HG02763 (cell line): ENCODE data around the gene RAP1A.
A peak's percentile ranks its signal among the peaks of the same experiment; 100 is the strongest.

ENCODE experiments used
- ATAC-seq: cut with Tn5 transposase; IDR thresholded peaks from one replicate; pipeline ENCODE4 v1.9.1; 2021; ENCODE audit warnings: mild to moderate bottlenecking, moderate library complexity; ENCODE audit not compliant: unreplicated experiment

RAP1A gene

DNA sequence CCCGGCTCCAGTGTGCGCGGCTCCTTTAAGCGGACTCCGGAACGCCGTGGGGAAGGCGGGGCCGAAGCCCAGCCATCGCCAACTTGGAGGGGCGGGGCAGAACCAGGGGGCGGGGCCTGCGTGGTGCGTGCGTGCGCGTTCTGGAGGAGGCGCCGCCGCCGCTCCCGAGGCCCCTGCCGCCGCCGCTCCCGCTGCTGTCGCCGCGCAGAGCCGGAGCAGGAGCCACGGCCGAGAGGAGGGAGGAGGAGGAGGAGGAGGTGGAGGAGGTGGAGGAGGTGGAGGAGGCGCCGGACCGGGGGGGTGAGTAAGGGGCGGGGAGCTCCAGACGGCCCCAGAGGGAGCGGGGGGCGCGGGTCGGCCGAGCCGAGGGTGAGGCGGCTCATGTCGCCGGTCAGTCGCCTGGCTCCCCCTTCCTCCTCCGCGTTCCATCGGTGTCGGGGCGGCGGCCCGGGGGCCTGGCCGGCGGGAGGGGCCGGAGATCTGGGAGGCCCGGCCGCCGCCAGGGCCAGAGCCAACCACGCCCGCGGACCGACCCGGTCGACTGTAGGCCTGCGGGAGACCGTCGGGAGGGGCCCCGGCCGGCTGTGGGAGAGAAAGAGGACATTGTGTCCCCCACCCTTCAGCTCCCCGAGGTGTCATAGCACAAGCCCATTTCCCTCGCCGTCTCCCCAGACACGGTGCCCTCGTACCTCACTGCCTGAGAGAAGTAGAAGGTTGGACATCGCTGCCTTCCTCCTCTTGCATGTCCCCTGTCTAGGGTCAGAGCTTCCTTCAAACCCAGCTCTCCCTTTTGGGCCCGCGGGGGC lies at the start of gene RAP1A:
Gene RAP1A (plus strand): TSS at position 155 of the 806 bp plus-strand sequence. CDS start 71,572 bp downstream, outside the sequence.
- peak; percentile 65 for ATAC-seq

DNA sequence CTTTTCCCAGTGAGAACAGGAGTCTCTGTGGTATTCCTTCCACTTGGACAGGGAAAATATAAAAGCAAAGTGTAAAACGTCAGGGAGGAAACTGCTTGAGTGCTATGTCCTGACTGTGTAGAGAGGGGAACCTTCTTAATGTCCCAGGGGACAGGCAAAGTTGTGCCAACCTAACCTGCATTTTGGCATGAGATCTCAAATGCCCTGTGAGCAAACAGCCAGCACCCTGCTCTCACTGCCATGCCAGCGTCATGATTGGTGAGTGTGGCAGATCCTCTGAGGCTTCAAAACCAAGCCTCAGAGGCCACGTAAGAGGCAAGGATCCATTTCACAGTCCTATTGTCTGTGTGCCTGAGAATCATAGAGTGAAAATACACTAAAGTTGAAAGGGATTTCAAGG lies 49.7 kb upstream of the RAP1A start:
- ATAC-seq, result no peak

DNA sequence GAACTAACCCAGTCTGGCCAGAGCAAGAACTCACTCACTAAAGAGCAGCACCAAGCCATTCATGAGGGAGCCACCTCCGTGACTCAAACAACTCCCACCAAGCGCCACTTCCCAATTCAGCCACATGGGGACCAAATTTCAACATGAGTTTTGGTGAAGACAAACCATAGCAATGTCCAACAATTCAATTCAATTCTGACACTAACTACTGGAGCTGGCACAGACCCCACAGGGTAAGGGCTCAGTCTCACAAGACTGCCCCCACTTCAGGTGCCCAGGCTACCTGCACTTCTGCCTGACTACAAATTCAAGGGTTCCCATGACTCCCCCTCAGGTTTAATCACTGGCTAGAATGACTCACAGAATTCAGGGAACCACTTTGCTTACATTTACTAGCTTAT lies 48.8 kb upstream of the RAP1A start:
- ATAC-seq, result no peak

DNA sequence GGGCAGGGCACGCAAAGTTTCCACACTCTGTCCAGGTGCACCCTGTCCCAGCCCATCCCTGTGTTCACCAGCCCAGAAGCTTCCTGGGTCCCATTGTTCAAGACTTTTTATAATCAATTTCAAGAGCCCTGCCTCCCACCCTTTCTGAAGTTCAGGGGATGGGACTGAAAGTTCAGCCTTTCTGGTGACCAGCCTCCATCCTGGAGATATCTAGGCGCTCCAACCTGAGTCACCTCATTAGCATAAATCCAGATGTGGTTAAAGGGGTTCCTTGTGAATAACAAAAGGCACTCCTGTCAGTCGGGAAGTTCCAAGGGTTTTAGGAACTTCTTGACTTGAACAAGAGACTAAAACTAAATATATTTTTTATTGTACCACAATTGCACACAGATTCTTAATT lies 48.4 kb upstream of the RAP1A start:
- no peak for ATAC-seq

DNA sequence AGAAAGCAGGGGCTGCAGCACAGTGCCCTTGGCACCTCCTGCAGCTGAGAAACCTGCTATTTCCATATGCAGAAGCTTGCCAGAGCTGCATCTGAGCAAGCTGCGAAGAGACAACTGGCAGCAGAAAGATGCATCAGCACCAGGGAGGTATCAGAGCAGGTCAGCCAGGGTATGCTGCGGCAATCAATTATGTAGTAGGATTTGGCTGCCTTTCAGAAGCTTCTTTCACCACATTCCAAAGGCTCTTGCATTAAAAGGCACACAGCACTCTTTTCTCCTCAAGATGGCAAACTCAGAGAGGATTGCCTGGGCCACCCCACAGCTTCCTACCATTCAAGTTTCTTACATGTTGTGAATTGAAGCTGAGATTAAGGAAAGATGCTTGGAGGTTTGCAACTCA lies 47.6 kb upstream of the RAP1A start:
- ATAC-seq, result no peak

GRCh38 chr1:111576547-111576946 lies 43.0 kb upstream of the RAP1A start:
- no peak for ATAC-seq

DNA sequence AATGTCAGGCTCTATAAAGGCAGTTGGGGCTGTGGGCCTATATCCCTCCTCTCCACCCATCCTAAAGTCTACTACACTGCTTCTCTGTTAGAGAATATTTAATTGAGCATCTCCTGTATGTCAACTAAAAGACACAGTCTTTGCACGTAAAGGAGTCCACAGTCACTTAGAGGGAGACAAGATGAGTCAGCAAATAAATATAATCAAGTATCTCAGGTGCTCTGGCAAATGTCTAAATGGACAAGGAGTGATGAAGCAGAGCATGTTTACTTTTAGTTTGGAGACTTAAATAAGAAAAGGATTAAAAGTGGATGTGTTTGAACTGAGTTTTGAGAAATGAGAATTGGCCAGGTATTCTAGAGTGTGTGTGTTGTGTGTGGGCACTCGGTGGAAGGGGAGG lies 41.8 kb upstream of the RAP1A start:
- no peak for ATAC-seq

DNA sequence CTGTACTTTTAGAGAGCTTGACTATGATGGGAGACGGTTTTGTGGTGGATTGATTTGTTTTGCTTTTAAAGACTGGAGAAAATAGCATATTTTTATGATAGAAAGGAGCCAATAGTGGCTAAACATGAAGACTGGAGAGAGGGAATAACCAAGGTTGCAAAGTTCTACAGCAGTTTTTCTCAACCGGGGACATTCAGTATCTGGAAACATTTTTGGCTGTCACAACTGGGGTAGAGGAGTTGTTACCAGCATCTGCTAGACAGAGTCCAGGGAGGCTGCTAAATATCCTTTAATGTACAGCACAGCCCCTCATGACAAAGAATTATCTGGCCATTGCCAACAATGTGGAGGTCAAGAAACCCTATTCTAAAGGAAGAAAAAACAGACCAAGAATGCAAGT lies 38.4 kb upstream of the RAP1A start:
- no peak for ATAC-seq

- no peak for ATAC-seq
These were observed 37.6 kb upstream of the RAP1A start for GRCh38 chr1:111582016-111582415.

DNA sequence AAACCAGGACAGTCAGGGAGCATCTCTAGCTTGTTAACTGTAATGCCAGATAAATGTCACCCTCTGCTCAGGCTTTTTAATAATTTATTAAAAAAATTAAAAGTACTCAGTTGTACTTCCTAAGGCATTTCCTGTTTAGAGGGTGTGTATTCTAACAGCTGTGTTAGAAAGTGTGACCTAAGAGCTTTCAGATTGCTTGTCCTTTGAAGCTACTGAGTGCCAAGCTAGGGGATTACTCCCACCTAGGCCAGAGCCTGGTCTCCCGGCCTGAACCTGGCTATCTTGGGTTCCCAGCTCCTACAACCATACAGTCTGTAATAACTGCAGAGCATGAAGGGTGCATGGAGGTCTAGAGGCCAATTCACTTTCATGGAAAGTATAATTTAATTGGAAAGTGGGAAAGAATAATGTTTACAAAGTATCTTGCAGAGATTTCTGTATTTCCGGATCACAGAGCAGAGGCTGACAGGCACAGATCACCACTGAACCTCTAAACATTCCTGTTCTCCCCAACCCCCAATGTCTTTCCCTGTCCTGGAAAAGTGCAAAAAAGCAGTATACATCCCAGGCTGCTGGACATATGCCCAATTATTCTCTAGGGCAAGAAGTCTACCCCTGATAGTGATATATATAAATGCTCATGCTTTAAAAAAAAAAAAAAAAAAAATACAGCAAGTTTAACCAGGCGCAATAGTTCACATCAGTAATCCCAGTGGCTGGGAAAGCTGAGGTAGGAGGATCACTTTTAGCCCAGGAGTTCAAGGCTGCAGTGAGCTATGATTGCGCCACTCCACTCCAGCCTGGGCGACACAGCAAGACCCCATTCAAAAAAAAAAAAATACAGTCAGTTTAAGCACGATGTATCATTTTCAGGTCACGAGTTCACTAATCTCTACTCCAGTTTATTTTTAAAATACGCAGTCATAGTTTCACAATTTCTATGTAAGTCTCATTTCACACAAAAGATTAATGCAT lies 36.7 kb upstream of the RAP1A start:
- ATAC-seq, result no peak

GRCh38 chr1:111585447-111586086 lies 34.0 kb upstream of the RAP1A start:
- no peak for ATAC-seq

DNA sequence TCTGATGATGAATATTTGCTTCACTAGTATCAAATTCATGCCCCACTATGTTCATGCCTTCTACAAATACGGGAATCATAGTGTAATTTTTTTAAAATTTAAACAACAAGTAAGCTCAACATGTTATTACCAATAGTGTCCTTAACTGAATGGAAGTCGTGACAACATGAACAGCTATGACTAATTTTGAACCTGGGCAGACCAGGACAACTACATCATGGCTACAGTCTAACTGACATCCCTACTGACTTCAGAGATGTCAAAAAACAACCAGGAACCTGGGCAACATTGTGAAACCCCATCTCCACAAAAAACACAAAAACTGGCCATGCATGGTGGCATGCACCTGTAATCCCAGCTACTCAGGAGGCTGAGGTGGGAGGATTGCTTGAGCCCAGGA lies 33.5 kb upstream of the RAP1A start:
- no peak for ATAC-seq

DNA sequence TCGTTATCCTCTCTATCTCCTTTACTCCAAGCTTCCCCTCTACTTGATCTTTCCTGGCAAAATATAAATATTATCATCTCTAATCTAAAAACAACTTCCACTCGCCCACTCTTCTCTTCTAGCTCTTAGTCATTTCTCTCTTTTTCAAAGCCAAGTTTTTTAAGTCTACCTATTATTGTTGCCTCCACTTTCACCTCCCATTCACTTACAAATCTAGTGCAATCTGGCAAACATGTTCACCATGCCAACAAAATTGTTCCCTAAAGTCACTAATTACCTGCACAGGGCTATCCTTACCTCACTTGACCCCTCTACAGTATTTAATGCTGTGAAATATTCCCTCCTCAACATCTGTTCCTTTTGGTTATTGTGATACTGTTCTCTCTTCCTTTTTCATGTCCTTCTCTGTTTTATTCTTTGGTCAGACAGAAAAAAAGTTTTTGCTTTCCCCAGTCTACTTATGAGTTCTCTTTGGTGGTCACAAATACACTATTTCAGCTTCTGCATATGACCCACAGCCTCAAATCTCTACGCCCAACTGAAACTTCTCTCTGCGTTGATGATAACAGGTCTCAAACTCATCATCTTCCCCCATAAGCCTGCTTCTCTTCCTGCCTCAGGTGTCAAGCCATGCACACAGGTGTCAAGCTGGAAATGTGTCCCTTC lies 31.9 kb upstream of the RAP1A start:
- no peak for ATAC-seq

DNA sequence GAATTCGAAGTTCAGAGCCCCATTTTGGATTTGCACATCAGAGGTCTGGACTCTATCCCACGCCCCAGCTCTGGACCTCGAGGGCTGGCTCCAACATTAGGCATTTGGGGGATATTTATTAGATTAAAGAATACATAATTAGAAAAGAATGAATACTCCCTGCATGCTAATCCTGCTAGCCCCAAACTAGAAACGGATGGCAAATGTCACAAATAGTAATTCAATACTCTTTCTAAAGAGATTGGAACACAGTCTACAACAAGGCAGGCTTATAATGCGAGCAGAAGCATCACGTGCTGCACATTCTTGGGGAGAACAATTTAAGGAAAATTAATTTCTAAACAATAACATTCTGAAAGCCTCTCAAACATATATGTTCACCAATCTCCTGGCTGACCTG lies 27.7 kb upstream of the RAP1A start:
- ATAC-seq, result no peak

GRCh38 chr1:111592389-111593361 lies 26.9 kb upstream of the RAP1A start:
- peak; percentile 81 for ATAC-seq

- ATAC-seq, result no peak
These were observed 25.9 kb upstream of the RAP1A start for GRCh38 chr1:111593403-111594305.

- no peak for ATAC-seq
These were observed 25.3 kb upstream of the RAP1A start for GRCh38 chr1:111594306-111594693.

DNA sequence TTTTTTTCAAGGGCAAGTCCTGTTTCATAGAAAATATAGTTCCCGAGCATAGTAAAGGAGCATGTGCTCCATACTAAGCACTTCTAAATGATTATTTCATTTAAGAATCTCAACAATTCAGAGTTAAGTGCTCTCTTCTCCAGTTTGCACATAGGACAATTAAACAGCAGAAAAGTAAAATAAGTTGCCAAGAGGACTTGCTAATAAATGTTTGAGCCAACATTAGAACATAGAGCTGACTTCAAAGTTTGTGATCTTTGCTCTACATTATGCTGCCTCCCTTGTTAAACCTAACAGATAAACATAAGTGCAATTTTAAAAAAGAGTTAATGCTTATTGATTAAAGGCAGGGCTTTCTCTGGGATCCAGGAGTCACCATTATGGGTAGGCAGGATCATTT lies 23.8 kb upstream of the RAP1A start:
- no peak for ATAC-seq

GRCh38 chr1:111596499-111596898 lies 23.1 kb upstream of the RAP1A start:
- no peak for ATAC-seq
